HG02852 (cell line): ENCODE data around the gene BCL2L12.

ENCODE experiments used
- ATAC-seq: cut with Tn5 transposase; IDR thresholded peaks from one replicate; pipeline ENCODE4 v1.9.1; 2021; ENCODE audit warnings: mild to moderate bottlenecking, moderate library complexity; ENCODE audit not compliant: unreplicated experiment

The BCL2L12 gene

DNA sequence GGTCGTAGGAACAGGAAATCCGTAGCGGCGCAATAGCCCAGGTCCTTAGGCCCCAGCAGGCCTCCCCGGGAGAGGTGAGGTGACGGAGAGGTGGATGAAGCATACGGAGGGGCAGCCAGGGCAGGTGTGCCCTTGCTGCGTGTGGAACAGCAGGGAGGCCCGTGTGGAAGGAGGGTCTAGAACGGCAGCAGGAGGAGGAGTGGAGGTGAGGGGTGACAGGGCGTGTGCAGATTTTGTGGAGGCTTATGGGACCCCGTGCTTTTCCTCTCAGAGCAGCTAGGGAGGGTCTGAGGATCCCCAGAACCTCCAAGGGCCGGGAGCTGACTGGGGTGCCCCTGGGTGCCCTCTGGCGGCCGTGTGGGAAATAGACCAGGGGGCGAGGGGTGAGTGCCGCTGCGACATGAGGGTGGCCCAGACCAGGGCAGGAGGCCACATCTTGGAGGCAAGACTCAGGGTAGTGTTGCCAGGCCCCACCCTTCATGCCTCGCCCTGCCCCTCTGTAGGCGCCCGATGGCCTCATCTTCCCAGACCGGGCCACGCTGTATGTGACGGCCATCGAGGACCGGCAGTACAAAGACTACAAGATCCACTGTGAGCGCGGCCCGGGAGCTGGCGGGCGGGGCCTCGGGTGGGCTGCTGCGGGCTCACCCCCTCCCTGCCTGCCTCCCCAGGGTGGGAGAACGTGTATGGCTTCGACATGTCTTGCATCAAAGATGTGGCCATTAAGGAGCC, 18.7 kb downstream of the BCL2L12 start:
- no peak for ATAC-seq

DNA sequence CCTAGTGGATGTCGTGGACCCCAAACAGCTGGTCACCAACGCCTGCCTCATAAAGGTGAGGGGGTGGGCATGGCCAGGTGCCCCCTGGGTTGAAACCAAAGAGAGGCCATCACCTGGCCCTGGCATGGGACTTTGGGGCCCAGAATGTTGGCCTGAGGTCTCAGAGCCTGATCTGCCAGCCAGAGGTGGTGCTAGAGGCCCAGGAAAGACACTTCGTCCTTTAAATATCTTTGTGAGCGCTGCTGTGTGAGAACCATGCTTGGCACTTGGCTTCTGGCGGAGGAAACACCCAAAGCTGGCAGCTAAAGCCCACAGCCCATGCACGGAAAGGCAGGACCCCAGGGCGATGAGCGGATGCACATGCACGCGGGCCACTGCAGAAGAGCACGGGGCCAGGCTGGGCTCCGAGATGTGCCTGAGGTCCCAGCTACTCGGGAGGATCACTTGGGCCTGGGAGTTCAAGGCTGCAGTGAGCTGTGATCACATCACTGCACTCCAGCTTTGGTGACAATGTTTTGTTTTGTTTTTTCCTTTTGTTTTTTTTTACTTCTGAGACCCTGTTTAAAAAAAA, 19.3 kb downstream of the BCL2L12 start:
- ATAC-seq: no peak

DNA sequence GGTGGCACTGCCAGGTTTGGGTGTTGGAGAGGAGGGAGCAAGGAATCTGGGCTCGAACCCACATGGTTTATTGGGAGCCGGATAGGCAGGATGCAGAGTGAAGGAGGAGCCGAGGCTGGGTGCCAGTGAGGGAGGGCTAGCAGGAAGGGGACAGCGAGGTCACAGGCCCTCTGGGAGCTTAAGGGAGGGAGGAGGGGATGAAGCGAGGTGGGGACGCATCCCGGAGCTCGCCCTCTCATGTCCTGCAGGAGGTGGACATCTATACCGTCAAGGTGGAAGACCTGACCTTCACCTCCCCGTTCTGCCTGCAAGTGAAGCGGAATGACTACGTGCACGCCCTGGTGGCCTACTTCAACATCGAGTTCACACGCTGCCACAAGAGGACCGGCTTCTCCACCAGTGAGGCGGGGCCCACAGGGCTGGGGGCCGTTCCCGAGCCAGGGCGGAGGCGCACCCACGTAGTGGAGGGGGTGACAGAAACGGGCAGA, 20.2 kb downstream of the BCL2L12 start:
- ATAC-seq: no peak

DNA sequence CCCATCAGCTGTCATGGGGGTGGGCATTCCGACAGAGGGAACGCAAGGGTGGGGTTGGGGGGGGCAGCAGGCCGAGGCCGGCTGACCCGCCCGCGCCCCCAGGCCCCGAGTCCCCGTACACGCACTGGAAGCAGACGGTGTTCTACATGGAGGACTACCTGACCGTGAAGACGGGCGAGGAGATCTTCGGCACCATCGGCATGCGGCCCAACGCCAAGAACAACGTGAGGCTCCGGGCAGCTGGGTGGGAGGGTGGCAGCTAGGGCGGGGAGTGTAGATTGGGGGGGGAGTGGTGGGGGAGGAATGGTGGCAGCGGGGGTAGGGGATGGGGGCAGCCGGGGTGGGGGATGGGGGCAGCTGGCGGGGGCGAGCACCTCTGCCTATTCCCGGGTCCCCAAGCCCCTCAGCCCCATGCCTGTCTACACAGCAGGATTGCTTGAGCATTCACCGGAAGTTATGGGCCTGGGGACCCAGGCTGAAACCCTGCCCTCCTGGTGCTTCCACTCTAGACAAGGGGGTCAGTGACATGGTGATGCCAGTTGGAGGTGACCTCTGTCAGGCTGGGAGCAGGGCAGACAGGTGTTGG, 20.9 kb downstream of the BCL2L12 start:
- ATAC-seq: no peak

DNA sequence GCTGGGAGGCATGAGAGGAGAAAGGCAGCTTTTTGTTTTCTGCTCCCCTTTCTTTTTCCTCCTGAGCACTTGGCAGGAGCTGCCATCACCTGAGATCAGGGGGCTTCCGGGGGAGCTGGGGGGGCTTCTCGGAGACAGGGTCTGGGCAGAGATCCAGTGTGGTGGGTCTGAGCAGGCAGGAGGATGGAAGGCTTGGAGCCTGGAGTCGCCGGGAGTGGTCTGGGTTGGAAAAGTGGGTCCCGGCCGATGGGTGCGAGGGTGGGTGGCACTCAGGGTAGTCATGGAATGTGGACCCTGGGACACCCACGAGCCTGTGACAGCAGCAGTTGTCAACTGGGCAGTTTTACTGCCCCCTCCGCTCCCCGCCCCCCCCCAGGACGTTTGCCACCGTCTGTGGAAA, 21.4 kb downstream of the BCL2L12 start:
- ATAC-seq: no peak

DNA sequence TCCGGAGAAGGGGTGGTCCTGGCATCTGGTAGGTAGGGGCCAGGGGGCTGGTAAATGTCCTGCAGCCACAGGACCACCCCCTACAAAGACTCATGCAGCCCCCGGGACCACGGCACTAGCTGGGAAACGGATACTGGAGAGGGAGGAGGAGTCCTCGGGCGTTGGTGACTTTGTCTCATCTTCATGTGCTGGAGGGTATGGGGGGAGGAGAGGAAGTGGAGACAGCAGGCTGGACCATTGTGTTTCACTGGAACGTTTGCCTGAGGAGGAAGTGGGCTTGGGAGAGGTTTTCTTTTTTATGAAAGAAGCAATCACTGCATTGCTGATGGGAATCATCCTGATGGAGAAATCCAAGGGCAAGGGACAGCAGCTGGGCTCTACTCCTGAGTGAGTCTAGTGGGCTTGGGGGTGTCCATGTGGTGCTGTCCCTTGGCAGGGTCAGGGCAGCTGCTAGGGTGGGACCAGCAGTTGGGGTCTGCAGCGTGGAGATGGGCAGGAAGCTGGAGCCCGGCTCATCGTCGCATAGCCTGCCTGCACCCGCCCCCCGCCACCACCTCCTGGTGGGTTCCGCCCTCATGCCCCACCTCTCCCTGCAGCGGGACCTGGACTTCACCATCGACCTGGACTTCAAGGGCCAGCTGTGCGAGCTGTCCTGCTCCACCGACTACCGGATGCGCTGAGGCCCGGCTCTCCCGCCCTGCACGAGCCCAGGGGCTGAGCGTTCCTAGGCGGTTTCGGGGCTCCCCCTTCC, 22.0 kb downstream of the BCL2L12 start:
- no peak for ATAC-seq

DNA sequence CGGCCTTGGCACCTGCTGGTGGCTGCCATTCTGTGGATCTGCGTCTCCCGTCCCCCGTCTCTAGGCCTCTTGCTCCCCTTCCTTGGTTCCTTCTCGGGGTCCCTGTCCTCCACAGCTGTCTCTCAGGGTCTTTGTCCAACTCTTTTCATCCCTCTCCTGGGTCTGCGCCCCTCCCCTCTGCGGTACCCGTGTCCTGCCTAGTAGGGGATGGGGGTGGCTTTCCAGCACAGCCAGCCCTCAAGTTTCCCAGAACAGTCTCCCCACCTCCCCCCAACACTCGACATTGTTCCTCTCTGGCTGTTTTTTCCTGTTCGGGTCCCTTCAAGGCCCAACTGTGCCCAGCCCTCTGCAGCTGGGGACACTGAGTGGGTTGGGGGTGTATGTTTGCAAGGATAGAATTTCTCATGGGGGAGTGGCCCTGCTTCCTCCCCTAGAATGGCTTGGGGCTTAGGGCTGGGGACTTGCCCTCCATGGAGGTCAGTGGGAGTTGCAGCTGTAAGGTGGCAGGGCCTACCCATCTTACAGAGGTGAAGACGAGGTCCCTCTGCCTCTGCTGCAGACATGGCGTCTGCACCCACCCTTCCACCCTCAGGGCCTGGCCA, 22.9 kb downstream of the BCL2L12 start:
- no peak for ATAC-seq

DNA sequence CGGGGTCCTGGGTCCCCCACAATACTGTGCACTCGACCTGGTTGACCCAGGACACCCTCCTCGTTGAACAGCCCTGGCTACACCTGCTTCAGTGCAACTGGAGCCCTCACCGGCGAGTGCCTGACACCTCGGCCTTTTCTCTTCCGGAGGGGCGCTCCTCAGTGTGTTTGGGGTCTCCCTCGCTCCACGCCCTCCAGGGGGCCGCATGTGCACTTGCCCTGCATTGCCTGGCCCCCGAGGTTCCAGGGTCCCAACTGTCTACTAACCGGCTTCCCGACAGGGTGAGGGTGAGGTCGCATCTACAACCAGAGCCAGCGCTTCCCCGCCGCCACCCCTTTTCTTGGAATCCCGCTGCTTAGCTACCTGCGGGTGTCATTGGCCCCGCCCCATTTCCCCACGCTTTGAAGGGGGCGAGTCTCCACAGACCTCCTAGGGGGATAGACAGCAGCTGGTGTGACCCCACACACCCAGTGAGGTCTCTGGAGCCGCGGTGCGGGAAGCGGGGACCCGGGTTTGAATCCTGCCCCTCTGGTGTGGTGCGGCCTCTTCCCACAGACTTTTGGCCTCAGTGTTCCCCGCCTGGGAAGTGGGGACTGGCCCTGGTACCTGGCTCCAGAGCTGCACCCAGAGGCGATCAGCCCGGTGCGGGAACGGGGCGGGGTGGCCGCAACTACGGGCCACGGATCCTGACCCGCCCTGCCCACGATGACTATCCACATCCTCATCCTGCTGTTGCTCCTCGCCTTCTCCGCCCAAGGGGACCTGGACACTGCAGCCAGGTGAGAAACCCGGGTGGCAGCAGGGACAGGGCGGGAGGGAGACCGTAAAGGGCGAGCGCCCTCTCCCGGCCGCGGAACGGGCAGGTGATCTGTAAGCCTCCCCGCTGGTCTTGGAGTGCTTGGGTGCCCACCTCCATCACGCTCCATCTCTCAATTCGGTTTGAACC, 23.7 kb downstream of the BCL2L12 start, which contains the start of gene ADM5:
TSS of gene ADM5 (plus strand) at position 462 of the 946 bp plus-strand sequence. CDS start at position 706, 244 bp downstream.
- ATAC-seq: no peak

DNA sequence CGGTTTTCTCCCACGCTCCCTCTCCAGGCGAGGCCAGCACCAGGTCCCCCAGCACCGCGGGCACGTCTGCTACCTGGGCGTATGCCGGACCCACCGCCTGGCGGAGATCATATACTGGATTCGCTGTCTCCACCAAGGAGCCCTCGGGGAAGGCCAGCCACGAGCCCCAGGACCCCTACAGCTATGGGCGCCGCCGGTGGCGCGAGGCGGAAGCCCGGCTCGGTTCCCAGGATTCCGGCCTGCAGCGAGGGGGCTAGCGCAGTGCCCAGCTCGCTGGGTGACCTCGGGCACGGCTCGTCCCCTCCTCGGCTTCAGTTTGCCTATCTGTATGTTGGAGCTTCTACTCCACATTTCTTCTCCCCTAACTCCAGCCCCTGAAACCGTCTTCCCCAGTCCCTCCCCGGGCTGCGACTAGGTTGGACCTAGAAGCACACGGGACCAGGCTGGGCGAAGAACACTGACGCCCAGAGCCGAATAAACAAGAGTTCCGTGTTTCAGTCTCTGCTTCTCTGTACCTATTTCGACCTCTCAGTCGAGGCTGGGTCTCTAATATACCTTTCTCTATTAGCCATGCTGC, 24.4 kb downstream of the BCL2L12 start:
- no peak for ATAC-seq

DNA sequence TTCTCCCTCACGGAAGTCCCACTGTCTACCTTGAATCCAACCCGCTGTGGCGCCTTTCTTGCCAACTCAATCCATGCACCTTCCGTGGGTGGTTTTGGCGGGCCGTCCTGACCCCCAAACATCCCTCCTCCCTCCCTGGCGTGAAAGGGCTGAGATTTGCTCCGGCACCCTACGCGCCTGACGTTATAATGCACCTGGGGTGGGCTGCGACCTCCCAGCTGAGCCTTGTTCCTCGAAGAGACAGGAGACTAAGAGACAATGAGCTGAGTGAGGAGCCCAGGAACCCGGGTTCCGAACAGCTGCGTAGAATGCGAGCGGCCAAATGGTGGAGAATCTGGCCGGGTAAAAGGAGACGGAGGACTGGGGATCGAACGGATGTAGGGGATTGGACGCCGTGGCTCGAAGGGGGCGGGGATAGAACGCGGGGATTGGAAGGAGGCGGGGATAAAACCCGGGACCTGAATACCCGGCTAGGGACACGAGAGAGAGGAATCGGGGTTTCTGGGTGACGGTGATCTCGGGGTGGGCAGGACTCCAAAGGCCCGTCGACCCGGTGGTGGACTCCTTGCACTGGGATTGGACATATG, 25.0 kb downstream of the BCL2L12 start, which contains the start of gene CPT1C:
TSS of gene CPT1C (plus strand) at position 461 of the 587 bp plus-strand sequence. CDS start 1,137 bp downstream, outside the sequence.
- ATAC-seq: no peak

DNA sequence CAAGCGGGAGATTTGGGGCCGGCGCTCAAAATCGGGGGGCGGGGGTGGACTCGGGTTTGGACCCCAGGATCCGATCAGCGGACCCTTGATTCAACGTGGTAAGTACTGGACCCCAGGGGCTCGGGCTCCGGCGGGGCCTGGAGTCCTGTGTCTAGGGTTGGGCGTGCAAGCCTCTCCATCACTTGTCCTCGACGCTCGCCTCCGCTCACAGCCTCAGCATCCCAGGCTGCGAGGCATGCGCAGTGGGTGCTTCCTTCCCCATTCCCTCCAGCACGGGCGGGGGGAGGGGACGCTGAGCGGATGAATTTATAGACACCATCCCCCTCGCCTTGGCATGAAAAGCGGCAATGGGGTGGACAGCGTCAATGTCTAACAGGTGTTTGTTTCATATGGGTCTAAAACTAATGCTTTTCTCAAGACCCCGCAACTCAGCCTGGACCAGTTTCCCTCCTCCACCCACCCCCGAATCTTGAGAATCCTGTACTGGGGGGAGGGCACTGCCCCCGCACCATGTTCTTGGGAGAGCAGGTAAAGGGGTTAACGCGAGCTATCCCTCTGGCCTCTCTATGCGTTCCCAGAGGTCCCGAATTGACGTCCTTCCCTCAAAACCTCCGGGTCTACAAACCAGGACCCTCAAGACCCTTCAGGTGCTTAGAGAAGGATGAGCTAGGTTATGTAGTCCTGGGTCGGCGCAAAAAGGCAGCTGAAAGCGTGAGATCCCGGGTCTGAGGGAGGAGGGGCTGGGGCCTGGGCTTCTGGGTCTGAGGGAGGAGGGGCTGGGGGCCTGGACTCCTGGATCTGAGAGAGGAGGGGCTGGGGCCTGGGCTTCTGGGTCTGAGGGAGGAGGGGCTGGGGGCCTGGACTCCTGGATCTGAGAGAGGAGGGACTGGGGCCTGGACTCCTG, 25.8 kb downstream of the BCL2L12 start:
- no peak for ATAC-seq

DNA sequence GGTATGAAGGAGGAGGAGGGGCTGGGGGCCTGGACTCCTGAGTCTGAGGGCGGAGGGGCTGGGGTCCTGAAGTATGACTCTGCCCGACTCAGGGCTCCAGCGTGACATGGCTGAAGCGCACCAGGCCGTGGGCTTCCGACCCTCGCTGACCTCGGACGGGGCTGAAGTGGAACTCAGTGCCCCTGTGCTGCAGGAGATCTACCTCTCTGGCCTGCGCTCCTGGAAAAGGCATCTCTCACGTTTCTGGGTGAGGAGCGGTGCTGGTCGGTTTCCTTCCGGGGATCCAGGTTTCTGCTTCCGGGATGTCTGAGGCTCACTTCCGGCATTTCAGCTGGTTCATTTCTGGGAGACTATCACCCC, 26.4 kb downstream of the BCL2L12 start:
- ATAC-seq: no peak

DNA sequence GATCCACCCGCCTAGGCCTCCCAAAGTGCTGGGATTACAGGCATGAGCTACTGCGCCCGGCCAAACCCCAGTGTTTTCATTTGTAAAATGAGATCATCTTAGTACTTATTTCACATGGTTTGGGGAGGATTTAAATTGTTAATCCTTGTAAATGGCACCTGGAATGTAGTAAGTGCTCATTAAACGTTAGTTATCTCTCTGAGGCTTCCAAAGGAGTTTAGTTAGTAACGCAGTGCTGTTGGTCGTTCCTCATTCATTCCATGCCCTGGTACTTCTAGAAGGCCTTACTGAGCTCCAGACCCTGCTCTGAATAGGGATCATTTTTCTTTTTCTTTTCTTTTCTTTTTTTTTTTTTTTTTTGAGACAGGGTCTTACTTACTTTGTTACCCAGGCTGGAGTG, 30.4 kb downstream of the BCL2L12 start:
- ATAC-seq: no peak

DNA sequence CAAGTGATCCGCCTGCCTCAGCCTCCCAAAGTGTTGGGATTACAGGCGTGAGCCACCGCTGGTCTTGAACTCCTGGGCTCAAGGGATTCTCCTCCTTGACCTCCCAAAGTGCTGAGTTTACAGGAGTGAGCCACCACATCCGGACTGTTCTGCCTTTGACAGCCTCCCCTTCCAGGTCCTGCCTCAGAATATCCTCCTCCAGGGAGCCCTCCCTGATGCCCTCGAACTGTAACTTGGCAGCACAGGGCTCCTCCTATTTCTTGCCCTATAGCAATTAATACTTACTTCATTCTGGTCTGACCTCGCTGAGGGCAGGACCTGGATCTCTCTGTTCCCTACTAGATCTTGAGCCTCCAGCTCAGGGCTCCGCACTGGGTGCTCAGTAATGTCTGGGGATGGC, 31.1 kb downstream of the BCL2L12 start:
- ATAC-seq: no peak

DNA sequence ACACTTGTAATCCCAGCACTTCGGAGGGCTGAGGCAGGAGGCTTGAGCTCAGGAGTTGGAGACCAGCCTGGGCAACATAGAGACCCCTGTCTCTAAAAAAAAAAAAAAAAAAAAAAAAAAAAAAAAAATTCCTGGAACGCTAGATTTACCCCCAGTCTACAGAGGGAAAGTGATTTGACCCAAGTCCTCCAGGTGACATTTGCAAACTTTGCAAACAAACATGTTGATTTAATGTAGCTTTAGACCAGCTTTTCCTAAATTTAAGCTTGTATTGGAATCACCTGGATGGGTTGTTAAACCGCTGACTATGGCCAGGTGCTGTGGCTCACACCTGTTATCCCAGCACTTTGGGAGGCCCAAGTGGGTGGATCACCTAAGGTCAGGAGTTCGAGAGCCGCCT, 33.6 kb downstream of the BCL2L12 start:
- ATAC-seq: no peak

DNA sequence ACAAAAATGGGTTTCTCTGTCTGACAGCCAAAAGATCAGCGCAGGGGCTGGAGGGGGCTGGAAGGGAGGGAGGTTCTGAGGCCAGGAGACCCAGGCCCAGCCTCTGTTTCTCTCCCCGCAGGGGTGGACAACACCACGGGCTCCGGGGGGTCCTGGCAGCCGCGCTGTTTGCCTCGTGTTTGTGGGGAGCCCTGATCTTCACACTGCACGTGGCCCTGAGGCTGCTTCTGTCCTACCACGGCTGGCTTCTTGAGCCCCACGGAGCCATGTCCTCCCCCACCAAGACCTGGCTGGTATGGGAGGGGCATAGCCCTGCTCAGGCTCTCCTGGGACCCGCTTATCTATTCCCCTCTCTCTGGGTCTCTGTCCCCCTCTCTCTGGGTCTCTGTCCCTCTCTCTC, 34.8 kb downstream of the BCL2L12 start:
- no peak for ATAC-seq

DNA sequence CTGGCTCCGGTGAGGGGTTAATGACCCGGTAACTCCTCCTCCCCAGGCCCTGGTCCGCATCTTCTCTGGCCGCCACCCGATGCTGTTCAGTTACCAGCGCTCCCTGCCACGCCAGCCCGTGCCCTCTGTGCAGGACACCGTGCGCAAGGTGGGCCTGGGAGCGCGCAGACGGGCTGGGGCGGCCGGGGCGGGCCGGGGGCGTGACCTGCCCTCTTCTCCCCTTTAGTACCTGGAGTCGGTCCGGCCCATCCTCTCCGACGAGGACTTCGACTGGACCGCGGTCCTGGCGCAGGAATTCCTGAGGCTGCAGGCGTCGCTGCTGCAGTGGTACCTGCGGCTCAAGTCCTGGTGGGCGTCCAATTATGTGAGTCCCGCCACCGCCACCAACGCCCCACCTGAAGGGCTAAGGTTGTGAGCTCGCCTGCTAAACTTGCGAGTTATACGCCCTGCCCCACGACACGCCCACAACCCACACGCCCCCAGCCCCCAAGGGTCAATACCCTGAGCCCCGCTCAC, 35.6 kb downstream of the BCL2L12 start:
- ATAC-seq: no peak
